Posterior cingulate gyrus (tissue), 11 donors: Measurements from ENCODE around the gene PADI6.
"Not testable (repeated sequence)": the region's sequence is repeated elsewhere in the genome, so short reads cannot be mapped to it uniquely, and the experiment has no call there.

ENCODE experiments used
- DNase-seq, 10 donors: peaks; one replicate each; pipeline versions ENCODE4 v3.0.0 to v3.0.0-alpha.2; 2020 to 2021; ENCODE audit warnings: mixed read lengths in 3 of 10
- intact Hi-C: fragments of 100-400 bp; cut with DNase I; formaldehyde crosslinking; loops from one replicate; pipeline ENCODE4 v1.15.1; 2023

Gene PADI6

DNA sequence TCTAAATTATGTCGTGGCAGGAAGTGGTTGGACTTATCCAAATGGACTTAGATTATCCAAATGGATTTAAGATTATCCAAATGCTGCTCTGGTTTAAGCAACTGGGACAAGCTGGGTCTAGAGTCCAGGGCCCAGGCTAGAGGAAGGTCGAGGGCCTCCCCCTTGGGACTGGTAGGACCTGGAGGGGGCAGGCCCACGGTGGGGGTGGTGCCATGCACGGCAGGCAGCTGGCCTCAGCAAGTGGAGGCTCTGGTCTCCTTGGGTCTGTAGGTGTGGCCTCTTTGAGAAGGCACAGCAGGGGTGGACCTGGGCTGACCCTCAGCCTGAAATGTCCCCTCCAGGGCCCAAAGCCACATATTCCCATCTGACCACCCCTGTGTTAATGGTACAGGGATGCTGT is 29.8 kb downstream of the PADI6 start:
- intact Hi-C loops = loop anchor here (10.0 kb wide), 1 partner anchor 337 kb away; no protein-coding TSS in a partner anchor
- no peak for DNase-seq

DNA sequence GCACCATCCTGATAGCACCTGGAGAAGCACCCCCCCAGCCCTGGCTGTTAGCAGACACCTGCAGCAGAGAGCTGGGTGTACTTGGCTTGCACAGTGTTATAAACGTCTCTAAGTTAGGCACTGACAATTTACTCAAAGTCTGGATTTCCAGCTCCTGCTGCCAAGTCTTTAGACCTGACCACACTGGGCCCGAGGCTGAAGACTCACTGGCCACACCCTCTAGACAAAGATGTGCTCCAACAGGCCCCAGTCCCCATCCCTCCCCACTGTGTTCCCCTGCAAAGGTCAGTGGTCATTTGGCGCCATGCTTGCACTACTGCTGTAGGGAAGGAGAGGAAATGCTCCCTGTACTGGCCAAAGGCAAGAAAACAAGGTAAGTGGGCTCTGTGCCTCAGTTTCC is 31.1 kb downstream of the PADI6 start:
- intact Hi-C loops = loop anchor here (10.0 kb wide), 1 partner anchor 338 kb away; no protein-coding TSS in a partner anchor
- no peak for DNase-seq

DNA sequence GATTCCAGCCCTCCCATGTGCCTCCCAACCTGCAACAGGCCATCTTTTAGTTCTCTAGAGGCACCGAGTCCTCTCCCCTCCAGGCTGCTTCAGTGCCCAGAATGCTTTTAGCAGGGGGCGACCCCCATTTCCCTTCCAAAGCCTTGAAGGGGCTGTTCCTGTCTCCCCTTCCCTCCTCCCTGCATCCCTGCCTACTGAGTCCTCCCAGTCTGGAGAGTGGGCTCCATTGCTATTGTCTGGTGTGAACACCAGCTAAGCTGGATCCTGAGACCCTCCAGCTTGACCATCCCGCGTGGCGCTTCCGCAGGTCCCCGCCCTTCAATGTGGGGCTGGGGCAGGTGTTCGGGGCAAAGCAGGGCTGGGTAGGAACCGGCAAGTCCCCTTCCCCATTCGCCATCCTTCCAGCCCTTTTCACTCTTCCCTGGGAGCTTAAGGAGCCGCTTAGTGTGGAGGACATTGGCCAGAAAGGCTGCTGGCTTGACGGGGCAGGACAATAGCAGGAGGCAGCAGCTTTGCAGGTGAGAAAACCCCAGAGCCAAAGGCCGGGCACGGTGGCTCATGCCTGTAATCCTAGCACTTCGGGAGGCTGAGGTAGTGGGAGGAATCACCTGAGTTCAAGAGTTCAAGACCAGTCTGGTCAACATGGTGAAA is 32.2 kb downstream of the PADI6 start:
- intact Hi-C loops = loop anchor here (10.0 kb wide), 1 partner anchor 339 kb away; no protein-coding TSS in a partner anchor
- DNase-seq = no peak

DNA sequence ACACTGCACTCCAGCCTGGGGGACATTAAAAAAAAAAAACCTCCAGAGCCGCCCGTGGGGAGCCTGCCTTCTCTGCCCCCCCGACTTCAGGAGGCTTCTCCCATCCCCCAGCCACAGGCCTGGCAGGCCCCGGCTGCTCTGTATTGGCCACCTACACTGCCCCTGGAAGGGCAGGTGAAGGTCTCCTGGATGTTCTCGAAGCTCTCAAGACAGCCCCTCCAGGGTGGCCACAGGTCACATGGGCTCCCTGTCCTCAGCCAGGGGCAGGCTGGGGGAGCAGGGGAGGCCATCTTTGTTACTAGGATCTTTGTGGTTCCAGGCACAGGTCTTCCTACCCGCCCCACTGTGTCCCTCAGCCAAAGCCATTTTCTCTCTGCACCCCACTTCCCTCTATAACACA is 32.8 kb downstream of the PADI6 start:
- no peak for DNase-seq
- intact Hi-C loops = loop anchor here (10.0 kb wide), 1 partner anchor 340 kb away; no protein-coding TSS in a partner anchor

DNA sequence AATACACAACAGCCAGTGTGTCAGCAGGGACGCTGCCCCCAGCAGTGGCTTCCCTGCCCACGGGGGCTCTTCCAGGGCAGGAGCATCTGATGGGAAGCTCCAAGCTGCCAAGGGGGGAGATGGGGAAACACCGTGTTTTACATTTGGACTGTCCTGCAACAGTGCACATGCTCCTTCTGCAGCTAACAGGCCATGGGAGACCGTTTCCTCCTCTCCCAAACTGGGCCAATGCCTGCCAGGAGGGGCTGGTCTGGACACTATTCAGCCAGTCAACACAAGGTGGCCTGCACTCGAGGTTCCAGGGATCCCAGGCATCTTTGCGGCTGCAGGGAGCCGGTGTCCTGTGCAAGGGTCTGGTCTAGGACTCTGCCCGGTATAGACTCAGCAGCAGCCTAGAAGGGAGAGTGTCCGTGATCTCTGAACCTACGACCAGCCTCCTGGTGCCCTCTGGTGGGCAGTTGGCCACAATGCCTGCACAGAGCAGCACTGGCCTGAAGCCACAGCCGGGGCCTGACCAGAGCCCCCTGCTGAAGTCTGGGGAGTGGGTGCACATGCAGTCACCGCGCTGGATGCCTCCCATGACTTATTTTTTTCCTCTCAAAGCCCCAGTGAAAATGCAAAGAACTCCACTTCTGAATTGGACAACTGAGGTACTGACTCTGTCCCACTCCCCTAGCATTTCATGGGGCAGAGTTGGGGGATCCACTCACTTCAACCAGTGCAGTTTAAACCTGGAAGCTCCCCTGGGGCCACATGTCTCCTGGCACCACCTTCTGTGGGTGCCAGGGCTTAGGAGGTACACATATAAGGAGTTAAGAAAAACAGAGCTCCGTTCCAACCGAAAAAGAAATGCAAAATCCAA is 34.1 kb downstream of the PADI6 start:
- DNase-seq = peak; percentile 29 to 94 (median 66)
- intact Hi-C loops = loop anchor here (2.0 to 10.0 kb wide), 2 partner anchors 281 to 341 kb away; no protein-coding TSS in a partner anchor

DNA sequence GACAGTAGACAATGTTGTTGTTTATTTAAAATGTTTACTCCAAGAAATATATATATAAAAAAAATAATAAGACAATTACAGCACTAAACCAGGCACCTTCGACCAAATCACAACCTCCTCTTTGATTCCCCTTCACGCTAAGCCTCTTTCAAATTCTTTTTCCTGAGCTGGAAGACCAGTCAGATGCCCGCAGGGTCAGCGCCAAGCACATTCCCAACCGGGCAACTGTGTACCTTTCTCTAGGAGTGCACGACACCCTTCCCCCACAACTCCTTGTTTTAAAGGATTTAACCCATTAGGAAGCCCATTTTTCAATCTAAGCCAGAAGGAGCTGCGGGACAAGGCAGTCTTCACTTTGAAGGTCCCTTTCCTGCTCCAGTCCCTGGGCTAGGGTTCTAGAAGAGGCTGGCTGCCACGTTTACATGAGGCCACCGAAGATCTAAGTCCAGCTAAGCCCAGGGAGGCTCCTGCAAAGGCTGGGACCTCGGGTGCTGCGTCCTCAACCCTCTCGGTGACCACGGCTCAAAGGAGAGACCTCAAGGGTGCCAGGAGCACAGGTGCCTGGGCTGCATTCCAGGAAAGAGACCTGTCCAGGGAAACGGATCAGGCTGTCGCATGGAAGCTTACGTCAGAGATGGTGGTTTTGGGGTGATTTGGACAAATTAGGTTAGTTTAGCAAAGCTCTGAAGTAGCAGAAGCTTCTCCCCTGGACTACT is 34.9 kb downstream of the PADI6 start:
- intact Hi-C loops = loop anchor here (2.0 to 10.0 kb wide), 2 partner anchors 282 to 342 kb away; no protein-coding TSS in a partner anchor
- DNase-seq = not testable (repeated sequence)

DNA sequence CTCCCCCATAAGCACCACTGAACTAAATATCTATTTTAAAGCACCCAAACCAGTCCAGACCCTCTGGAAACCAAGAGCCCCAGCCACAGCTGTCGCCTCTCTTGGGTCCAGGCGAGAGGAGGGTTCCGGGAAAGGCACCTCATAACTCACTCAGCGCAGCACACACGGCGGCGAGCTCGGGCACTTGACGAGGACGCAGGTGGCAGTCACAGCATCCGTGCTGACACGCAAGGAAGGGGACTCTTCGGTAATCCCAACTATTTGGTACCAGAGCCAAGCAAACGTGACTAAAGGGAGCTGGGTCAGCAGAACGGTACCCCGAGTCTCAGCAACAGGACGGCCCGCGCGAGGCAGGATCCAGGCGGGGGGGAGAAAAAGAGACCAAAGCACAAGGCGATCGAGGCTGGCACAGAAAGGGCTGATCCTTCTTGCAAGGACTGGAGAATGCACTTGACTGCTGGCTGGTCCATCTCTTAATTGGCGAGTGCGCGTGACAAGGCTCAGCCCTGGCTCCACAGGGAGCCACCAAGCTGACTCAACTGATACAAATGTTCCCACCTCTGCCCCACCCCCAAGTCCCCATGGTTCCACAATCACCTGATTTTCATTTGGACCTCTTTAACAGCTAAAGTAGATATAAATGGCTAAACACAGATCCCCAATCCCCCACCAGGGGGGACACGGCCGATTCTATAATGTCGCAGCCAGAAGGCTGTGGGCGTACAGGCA is 36.0 kb downstream of the PADI6 start:
- peak in 1 of 10 donors; percentile 48 for DNase-seq
- intact Hi-C loops = loop anchor here (2.0 to 10.0 kb wide), 2 partner anchors 283 to 343 kb away; no protein-coding TSS in a partner anchor

DNA sequence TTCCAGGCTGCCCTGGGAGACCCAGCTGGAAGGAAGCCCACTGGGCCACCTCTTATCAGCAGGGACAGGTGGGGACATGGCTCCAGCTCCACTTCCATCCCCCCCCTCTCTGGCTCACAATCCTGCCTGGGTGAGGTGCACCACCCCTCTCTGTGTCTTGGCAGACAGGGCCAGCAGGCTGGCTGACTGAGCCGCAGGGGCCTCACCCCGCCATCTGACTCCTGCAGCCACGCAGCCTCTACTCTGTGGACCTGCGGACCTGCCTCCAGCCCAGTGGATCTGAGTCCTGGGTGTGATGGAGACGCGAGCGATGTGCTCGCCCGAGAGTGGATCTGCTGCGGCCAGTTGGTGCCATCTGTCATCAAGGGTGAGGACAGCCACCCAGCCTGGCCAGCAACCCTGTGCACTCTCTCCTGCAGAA is 37.4 kb downstream of the PADI6 start:
- DNase-seq = no peak
- intact Hi-C loops = loop anchor here (10.0 kb wide), 1 partner anchor 345 kb away; no protein-coding TSS in a partner anchor

DNA sequence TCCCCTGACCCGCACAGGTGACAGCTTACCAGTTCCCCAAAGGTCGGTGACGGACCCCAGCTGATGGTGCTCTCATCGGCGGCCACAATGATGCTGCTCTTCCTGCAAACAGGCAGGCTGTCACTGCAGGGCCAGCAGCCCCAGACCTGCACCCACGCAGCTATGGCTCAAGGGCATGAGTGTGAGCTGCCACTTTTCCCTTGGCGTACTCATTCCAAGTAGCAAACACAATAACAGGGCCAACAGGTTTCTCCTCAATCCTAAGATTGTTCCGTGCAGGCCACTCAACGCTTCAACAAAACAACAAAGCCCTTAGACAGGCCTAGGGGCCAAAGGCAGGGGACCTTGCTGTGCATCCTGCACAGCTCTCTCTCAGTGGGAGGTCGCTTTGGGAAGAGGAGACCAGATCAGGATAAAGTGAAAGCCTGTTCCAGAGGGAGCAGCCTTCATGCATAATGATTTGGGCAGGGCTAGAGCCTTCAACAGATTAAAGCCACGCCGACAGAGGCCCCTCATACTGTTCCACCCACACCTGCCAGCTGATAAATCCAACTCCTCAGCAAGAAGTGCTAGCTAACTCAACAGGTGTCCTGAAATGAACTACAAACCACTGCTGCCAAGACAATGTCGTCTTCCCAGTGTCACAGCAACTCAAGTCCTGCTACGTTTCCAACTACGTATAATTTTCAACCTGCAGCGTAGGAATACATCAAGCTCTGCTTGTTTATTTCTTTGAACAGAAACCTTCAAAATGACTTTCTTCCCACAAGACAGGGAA is 40.3 kb downstream of the PADI6 start:
- intact Hi-C loops = no loop called here
- DNase-seq = no peak

DNA sequence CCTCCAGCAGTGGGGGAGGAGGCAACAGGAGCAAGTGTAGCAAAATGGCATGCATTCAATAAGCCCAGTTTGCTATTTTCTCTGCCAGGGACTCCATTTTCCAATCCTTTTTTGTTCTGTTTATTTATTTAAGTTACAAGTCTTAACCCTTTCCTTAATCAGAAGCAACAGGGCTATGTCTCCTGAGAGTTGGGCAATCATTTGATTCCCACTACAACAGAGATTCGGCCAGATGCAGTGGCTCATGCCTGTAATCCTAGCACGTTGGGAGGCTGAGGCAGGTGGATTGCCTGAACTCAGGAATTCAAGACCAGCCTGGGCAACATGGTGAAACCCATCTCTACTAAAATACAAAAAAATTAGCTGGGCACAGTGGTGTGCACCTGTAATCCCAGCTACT is 42.0 kb downstream of the PADI6 start:
- DNase-seq = no peak
- intact Hi-C loops = no loop called here

DNA sequence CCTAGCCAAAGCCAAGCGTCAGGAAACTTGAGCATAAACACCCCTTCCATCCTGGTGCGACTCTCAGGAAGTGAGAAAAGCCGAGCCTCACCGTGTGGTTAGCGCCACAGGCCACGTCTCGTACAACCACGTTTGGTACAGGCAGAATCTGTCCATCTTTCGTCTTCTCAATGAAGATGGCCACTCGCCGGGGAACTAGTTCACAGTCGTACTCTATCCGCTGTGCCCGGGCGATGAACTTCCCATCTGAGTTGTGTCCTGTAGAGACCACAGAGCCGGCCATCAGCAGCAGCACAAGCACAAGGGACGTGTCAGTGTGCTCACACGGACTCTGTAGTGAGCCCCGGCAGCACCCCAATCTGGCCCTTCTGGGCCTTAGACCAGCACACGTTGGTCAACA is 44.4 kb downstream of the PADI6 start:
- no peak for DNase-seq
- intact Hi-C loops = no loop called here

DNA sequence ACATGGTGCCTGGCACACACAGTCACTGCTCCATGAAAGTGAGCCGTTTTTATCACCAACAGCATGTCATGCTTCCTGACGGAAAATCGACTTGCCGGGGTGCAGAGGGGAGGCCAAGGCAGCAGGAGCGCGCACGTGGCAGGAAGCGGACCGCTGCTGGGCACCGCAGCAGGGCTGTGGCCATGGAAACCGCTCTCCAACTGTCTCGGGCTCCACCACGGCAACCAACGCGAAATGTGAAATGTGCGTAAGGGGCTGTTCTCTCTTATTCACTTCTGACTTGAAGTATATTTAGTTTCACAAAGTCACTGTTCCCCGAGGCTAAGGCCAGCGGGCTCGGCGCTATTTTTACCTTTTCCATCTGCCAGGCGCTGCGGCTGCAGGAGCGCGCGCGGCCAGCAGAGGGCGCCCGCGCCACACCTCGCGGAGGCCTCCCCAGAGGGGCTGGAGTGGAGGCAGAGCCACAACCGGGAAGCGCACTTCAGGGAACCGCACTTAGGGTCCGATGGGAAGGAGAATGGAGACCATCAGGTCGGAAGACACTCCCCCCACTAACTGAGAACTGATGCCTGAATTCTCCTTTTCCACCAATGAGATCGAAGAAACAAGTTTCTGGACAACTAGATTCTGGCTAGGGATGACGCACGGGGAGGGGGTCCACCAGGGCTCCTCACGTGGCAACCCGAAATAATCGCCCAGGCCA is 47.8 kb downstream of the PADI6 start:
- intact Hi-C loops = loop anchor here (1.0 to 10.0 kb wide), 2 partner anchors 20 to 185 kb away; partner anchors contain the start of gene RCC2
- DNase-seq = peak; percentile 62 to 96 (median 76)

DNA sequence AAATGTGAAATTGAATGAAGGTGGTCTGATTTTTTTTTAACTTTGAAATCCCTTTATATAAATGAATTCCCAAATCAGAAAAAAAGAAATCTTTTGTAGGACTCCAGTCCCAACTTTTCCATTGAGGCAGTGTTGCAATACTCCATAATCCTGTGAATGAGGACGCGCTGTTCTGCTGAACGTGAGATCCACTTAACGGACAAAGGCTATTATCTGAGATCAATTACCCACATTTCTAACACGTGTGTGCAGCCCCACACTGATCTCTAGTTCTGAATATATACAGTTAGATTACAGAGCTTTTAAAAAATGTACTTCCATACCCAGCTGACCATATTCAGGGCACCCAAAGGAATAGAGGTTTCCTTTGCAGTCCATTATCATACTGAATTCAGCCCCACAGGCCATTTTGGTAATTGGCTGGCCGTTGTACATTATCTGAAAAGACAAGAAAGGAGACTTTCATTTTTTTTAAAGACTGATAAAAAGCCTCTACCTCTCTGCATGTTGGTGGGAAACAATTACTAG is 48.5 kb downstream of the PADI6 start:
- no peak for DNase-seq
- intact Hi-C loops = loop anchor here (10.0 kb wide), 1 partner anchor 184 kb away; no protein-coding TSS in a partner anchor

DNA sequence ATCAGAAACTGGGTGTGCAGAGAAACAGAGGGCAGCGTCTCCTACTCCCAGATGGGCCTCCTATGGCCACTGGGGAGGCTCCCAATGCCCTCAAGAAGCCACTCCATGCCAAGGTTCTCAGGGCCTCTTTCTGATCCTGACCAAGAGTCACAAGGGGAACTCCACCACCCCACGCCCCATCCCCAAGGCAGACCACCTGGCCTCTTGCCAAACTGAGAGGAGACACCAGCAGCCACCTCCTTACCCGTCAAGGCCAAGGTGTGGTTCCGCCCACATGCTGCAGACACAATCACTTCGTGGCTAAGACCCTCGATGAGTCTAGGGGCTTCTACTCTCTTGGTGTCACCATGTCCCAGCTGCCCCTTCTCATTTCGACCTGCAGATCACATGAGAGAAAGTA is 50.5 kb downstream of the PADI6 start:
- DNase-seq = no peak
- intact Hi-C loops = loop anchor here (10.0 kb wide), 1 partner anchor 182 kb away; no protein-coding TSS in a partner anchor

DNA sequence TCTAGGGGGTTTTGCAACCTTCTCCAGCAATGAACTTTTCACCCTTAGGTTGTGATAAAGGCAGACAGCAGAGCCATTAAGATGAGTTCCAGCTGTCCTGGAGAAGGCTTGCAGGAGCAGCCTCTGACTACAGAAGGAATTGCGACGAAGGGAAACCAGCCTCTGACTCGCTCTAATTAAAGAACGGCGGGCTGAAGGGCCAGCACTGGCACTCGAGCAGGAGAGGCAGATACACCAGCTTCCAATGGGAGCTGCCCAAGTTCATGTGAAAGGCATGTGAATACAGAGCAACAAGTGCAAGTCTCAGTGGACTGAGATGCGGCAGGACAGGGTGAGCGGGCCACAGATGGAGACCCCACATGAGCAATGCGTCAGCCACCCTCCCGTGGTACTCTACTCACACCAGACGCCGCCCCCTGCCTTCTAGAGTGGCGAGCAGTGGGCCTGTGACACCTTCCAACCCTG is 51.8 kb downstream of the PADI6 start:
- peak in 1 of 10 donors; percentile 45 for DNase-seq
- intact Hi-C loops = loop anchor here (10.0 kb wide), 1 partner anchor 181 kb away; no protein-coding TSS in a partner anchor

DNA sequence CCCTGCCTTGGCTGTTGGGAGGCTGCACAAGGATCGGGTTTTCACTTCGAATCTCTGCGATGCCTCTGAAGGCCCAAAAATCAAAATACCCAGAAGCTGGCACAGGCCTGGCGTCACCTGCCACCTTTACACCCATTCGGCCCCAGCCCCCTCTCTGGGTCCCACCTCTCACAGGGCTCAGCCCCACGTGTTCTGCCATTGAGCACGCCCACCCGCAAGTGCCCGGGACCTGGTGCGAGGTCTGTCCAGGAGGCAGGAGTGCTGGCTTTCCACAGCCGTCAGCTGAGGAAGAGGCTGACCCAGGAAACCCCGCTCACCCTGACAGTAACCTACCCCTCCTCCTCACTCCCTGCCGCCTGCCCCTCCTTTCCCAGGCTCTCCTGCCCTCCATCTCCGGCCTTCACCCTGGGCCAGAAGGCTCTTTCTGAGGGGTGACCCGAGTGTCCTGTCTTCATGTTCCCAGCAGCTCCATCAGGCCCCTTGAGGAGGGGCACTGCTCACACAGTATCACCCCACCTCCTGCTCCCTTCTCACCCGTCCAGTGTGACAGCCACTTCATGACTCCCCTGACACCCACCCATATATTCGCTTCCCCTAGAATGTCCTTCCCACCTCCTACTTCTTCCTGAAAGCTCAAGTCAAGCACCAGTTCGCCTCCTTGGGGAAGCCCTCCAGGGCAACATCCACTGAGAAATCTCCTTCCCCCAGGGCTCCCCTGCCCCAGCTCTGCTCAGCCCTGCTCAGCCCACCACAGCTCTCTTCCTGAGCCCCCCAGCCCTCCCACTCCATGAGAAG is 54.0 kb downstream of the PADI6 start:
- intact Hi-C loops = loop anchor here (10.0 kb wide), 1 partner anchor 179 kb away; no protein-coding TSS in a partner anchor
- DNase-seq = no peak
